ENCODE data around the gene CDC42EP3.

The CDC42EP3 gene

DNA sequence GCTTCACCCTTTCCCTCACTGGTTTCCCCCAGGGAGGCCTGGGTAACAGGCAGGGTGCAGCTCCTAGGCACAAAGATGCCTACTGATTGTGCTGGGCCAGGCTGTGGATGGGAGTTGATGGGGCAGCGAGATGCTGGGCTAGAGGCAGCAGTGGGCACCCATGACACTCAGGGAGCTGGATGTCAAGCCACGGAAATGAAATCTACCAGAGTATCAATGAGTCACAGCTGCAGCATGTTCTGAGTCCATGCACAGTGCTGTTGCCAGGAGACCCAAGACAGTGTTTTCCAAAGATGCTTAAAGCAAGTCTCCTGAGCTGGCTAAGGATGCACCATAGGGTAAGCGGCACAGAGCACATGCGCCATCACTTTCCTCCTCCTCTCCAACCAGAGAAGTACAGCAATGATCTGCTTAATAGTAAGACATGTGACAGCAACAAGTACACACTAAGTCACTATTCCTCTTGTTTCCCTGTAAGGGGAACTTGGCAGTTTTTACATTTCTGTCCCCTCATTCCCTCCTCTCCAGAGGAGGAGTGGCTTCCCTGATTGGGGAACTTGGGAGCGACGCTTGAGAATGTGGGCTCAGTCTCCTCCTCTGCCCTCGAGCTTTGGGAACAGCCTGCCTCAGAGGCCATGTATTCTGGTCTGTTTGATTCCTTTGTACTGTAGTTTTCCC is 57.2 kb downstream of the CDC42EP3 start:
- FAIRE-seq: peak; percentile 89

DNA sequence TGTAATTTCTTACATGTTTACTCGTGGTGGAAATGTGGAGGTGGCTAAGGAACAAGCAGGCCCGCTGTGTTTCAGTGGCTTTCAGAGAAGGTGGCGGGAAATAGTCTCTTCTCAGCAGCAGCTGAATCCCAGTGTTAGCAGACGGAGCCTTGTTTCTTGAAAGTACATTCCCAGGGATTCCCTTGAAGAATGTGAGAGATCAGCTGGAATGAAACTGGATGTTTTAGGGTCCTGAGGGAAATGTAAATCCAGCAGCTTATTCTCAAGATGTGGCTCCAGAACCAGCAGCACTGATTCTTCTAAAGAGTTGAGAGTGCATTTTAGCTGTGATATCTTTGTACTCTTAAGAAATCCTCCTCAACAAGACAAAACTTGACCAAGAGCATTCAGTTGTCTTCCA is 59.1 kb downstream of the CDC42EP3 start:
- no peak for FAIRE-seq

DNA sequence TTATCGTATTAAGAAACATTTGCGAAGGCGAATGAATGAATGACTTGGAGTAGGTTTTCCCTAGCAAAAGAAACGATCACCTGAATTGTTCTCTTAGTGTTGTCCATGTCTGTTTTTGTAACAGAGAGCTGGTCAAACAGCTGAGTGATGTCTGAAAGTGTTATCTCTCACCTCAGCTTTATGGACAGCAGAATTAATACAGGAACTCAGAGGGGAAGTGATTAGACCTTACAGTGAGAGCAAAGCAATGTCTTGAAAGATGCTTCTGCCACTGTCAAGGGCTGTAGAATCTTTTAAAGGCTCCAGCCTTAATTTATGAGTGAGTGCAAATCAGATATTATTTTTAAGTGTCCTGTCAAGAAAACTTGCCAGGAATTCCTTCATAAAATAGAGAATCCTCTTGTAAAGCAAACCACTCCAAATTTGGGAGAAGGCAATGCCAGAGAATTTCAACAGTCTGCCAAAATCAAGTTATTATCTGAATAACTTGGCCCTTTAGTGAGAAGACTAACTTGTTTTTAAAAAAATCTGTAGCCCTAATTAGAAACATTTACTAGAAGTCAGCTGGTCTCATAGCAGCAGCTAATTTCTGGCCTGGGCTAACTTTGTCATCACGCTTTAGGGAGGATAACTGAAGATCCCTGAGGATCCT is 60.7 kb downstream of the CDC42EP3 start:
- FAIRE-seq: no peak

DNA sequence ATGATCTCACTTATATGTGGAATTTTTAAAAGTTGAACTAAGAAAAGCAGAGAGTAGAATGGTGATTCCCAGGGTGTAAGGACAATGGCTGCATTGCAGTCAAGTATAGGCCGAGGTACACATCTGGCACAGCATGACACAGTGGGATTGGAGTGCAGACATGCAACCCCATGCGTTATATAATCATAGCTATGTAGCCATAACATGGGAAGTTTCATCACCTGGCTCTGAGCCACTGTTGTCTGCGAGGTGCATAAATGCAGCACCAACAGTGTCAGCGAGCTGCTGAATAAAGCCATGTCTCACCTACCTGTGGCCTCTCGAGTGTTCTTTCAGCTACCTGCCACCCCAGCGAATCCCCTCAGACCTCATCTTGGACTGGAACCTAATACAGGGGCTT is 61.7 kb downstream of the CDC42EP3 start:
- FAIRE-seq: no peak

DNA sequence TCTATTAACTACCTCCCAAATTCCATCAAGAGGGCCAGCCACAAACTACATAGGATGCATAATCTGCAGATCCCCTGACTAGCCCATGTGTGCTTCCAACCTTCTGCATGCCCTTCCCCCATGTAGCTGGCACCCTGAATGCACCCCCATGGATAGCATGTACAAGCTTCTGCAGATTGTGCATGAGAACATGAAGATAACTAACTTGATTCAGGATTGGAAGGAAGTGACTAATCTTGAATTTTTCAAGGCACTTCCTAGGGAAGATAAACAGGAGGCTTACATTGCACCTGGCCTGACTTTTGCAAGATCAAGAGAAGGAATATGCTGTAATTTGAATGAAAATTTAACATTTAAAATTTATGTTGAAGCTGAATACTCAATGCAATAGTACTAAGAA is 66.7 kb downstream of the CDC42EP3 start:
- no peak for FAIRE-seq

DNA sequence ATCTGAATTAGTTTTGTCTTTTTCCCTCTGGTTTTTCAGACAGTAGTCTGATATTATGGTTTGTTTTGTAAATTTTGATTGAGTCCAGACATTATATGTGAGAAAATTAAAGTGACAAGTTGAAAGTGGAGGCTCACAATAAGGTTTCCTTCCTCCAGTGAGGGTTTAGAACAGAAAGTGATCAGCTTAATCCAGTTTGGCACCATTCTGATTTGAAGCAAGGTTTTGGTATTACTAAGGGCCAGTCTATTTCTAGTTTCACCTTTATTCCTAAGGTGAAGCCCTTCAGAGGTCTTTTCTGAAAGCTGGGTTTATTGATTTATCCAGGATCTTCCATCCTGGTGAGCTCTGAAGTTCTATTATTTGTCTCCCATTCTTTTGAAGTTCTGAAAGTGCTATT is 68.7 kb downstream of the CDC42EP3 start:
- FAIRE-seq: peak; percentile 38

DNA sequence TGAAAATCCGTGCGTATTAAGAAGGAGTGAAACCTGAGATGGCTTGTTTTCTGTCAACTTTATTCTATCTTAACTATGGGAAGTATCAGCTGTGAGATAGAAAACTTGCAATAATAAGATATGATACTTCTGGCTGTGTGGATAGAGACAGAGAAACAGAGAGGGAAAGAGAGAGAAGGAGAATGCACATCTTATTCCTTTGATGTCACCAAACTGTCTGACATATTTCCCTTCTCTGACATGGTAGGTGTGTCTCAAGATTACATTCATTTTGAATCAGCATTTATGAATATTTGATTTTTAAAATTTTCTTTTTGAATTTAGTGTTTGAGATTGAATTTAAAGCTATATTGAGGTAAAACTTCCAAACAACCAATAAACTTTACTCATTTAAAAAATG is 69.4 kb downstream of the CDC42EP3 start:
- peak; percentile 92 for FAIRE-seq

DNA sequence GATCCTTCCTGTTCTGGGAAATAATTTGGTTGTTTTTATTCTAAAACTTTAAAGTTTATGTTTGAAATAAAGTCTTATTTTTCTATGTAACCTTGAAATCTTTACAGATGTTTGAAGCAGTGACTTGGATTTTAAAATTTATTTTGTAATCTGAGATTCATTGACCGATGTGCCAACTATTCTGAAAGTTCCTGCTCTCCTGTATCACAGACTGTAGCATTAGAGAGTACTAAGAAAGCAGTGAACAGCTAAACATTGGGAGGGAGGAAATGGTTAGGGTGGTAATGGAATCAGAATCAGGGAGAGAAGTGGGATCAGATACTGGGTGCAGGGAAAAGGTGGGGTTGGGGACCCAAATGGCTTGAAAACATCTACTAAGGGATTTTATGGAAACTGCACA is 69.9 kb downstream of the CDC42EP3 start:
- peak; percentile 98 for FAIRE-seq

DNA sequence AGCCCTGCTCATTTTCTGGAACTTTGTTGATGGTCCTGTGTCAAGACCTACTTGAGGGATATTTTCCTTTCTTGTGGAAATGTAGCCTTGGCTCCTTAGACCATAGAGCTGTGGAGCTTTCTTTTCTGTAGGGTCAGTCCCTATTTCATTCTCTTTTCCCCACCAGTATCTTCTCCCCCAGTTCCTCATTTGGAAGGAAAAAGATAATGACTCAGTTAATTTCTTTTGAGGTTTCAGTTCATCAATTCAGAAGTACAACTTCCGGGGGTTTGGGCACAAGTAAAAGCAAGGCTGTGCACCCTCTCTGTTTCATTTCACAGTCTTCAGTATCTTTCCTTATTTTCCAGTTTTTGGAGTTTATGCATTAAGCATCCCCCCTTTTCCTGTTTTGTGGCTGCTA is 70.7 kb downstream of the CDC42EP3 start:
- no peak for FAIRE-seq

DNA sequence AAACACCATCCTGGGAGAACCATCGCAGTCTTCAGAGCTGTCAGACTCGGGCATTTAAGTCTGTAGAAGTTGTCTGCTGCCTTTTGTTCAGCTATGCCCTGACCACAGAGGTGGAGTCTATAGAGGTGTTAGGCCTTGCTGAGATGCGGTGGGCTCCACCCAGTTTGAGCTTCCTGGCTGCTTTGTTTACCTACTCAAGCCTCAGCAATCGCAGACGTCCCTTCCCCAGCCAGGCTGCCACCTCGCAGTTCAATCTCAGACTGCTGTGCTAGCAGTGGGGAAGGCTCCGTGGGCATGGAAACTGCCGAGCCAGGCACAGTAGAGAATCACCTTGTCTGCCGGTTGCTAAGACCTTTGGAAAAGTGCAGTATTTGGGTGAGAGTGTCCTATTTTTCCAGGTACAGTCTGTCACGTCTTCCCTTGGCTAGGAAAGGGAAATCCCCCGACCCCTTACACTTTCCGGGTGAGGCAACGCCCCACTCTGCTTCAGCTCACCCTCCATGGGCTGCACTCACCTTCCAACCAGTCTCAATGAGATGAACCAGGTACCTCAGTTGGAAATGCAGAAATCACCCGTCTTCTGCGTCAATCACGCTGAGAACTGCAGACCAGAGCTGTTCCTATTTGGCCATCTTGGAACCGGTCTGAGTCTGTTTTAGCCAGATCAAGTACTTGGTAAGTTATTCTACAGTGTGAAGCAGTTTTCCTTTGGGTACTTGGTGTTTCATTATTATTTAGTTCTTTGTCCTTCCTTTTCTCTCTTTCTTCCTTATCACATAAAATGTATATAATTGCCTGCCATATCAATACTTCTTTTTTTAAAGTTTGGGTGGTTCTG is 71.5 kb downstream of the CDC42EP3 start:
- peak; percentile 76 for FAIRE-seq

DNA sequence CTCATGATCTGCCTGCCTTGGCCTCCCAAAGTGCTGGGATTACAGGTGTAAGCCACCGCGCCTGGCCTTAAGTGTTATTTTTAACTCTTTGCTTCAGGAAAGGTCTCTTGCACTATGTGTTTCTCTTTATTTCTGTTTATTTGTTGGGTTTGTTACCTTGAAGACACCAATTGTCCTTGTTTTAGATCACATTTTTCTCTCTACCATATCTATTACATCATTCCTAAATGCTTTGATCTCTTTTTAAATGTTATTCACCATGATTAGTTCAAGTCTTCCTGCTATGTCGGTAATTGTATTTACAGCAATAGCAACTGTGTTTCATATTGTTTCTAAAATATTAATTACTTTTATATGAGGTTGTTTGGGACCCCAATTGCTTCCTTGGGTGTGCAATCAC is 77.7 kb downstream of the CDC42EP3 start:
- no peak for FAIRE-seq

DNA sequence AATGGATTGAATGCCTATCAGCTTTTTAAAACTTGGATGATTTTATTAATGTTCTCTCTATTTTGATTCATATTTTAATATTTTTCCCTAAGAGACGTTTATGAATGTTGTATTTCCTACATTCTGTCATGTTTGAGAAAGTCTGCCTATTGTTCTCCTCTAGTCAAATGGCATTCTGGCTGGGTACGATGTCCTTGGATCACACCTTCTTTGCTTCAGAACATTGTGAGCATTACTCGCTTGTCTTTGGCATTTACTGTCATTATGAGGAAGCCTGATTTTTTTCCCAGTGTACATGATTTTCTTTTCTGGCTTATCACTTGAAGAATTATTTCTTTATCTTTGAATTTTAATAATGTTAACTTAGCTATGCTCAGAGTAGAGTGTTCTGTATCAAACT is 78.4 kb downstream of the CDC42EP3 start:
- FAIRE-seq: no peak

Measured in islet of Langerhans (tissue), 1 donor.